Endodermal cell (in vitro differentiated cells): ENCODE data around the gene BLNK. TPM values are rescaled to one million over a fixed set of nuclear protein-coding genes. Genes with fewer than 3 reads are reported as not detected.

Experiments
- DNase-seq: peaks from one replicate; pipeline ENCODE4 v3.0.0-alpha.2; 2017
- H3K27ac ChIP-seq: 2 replicates; pipeline ENCODE4 v1.5.1; 2013; ENCODE audit warnings: mild to moderate bottlenecking, low read depth, low read length, moderate library complexity
- H3K27me3 ChIP-seq: 2 replicates; pipeline ENCODE4 v1.6.1; 2013; ENCODE audit warnings: mild to moderate bottlenecking, low read length, moderate library complexity; ENCODE audit not compliant: insufficient read depth, control insufficient read depth, poor library complexity, severe bottlenecking
- H3K36me3 ChIP-seq: 2 replicates; pipeline ENCODE4 v1.7.0; 2013; ENCODE audit warnings: mild to moderate bottlenecking, low read length, moderate library complexity; ENCODE audit not compliant: control insufficient read depth, insufficient read depth
- H3K4me1 ChIP-seq: one replicate; pipeline ENCODE4 v1.7.0; 2013; ENCODE audit warnings: low read length; ENCODE audit not compliant: control insufficient read depth, insufficient read depth
- H3K4me3 ChIP-seq: 2 replicates; pipeline ENCODE4 v1.5.1; 2013; ENCODE audit warnings: mild to moderate bottlenecking, low read length, moderate library complexity
- H3K9ac ChIP-seq: 2 replicates; pipeline ENCODE4 v1.6.1; 2013; ENCODE audit warnings: mild to moderate bottlenecking, low read length, moderate library complexity; ENCODE audit not compliant: poor library complexity, severe bottlenecking; ENCODE audit errors: extremely low read depth
- H3K9me3 ChIP-seq: 2 replicates; pipeline ENCODE4 v1.6.1; 2013; ENCODE audit warnings: mild to moderate bottlenecking, low read length, moderate library complexity; ENCODE audit not compliant: control insufficient read depth
- H3K27ac Mint-ChIP-seq: 2 replicates; pipeline ENCODE4 v1.8.0; 2020; ENCODE audit warnings: mixed read lengths
- H3K27me3 Mint-ChIP-seq: 2 replicates; pipeline ENCODE4 v1.8.0; 2021; ENCODE audit warnings: mild to moderate bottlenecking, mixed read lengths; ENCODE audit not compliant: insufficient read depth
- H3K36me3 Mint-ChIP-seq: 2 replicates; pipeline ENCODE4 v1.8.0; 2020; ENCODE audit warnings: low read depth, mixed read lengths
- H3K4me1 Mint-ChIP-seq: 2 replicates; pipeline ENCODE4 v1.8.0; 2020; ENCODE audit warnings: mixed read lengths
- H3K4me3 Mint-ChIP-seq: 2 replicates; pipeline ENCODE4 v1.8.0; 2020; ENCODE audit warnings: mild to moderate bottlenecking, moderate library complexity, mixed read lengths
- H3K9me3 Mint-ChIP-seq: 2 replicates; pipeline ENCODE4 v1.8.0; 2020; ENCODE audit warnings: mild to moderate bottlenecking, mixed read lengths
- CTCF ChIP-seq: fragments of 200-600 bp; sonication (generic); conservative IDR thresholded peaks from 2 replicates; pipeline ENCODE4 v1.5.0; 2021; ENCODE audit warnings: antibody characterized with exemption, mild to moderate bottlenecking
- WGBS, 2 experiments: methylation state at CpG; one replicate each; pipeline versions ENCODE4 v1.1.5 to v1.1.7; 2013; ENCODE audit warnings: missing lambda C conversion rate in 2 of 2, mixed read lengths in 1 of 2; ENCODE audit not compliant: insufficient coverage in 1 of 2, insufficient read length in 1 of 2; 5-methylcytosine and 5-hydroxymethylcytosine counted together
- total RNA-seq, 2 donors: library from RNA; stranded (reverse); fragmentation: NEBNext Ultra II Directional in 1 of 2; extraction: Animal tissue kit (Norgen Biotek cat#: 25700) in 1 of 2; gene quantifications; 2 replicates in 1 of 2; 3 replicates in 1 of 2; pipeline ENCODE4 v1.2.1, GENCODE V29; 2021

Gene BLNK
- total RNA-seq, 2 donors from 2014 or later: not detected

DNA sequence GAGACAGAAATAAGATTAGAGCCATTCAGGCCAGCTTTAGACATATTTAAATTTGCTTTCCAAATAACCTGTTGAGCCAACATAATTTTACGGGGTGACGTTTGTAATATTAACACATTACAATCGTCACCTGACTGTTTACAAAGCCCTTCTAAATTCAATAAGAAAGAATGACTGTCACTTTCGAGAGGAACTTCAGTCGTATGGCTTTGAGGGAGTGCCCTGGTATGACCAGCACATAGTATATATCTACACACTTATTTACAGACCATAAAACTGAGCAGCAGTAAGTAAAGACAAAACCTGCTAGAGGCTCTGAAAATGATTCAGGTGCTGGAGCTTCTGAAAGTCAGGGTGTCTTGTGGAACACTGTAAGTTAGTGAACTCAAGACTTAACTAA is 62.4 kb downstream of the BLNK start:
- no peaks in the 10 kb centered on the region for H3K27me3 ChIP-seq
- H3K9ac ChIP-seq: no peak overlapping the region
- Mint-ChIP-seq H3K27me3 (no peaks in the 10 kb centered on the region), H3K9me3 (no peaks in the 10 kb centered on the region), H3K4me3 (no peak overlapping the region), H3K36me3 (no peaks in the 10 kb centered on the region), H3K4me1 (no peaks in the 10 kb centered on the region), H3K27ac (no peak overlapping the region)
- H3K4me1 ChIP-seq: no peaks in the 10 kb centered on the region
- H3K4me3 ChIP-seq: no peak overlapping the region
- no peak for DNase-seq
- TF ChIP-seq CTCF: no peak
- WGBS, 2 experiments: 89 to 93% methylated on average over 3 to 4 of the region's 5 CpGs
- no peaks in the 10 kb centered on the region for H3K36me3 ChIP-seq
- no peak overlapping the region for H3K27ac ChIP-seq
- no peaks in the 10 kb centered on the region for H3K9me3 ChIP-seq

DNA sequence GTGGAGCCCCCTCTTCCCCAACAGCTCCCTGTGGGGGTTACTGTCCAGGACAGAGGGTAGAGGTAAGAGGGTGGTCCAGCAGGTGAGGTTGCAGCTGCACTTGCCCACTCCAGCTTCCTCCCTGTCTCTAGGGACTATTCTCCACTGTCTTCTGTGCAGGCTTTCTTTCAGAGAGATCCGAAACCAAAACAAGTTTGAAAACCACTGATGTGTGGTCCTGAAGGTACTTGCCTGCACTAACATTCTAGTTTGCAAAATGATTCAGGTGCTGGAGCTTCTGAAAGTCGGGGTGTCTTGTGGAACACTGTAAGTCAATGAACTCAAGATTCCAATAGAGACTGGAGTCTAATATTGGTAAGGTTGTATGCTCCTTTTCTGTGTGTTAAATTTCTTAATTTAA is 63.1 kb downstream of the BLNK start:
- Mint-ChIP-seq H3K36me3 (no peaks in the 10 kb centered on the region), H3K9me3 (no peaks in the 10 kb centered on the region), H3K4me1 (no peaks in the 10 kb centered on the region), H3K27ac (no peak overlapping the region), H3K4me3 (no peak overlapping the region), H3K27me3 (no peaks in the 10 kb centered on the region)
- TF ChIP-seq CTCF: no peak
- WGBS, 2 experiments: 79 to 82% methylated on average over 2 of the region's 2 CpGs
- DNase-seq: no peak
- Histone ChIP-seq H3K4me3 (no peak overlapping the region), H3K27ac (no peak overlapping the region), H3K27me3 (no peaks in the 10 kb centered on the region), H3K4me1 (no peaks in the 10 kb centered on the region), H3K9me3 (no peaks in the 10 kb centered on the region), H3K9ac (no peak overlapping the region), H3K36me3 (no peaks in the 10 kb centered on the region)

DNA sequence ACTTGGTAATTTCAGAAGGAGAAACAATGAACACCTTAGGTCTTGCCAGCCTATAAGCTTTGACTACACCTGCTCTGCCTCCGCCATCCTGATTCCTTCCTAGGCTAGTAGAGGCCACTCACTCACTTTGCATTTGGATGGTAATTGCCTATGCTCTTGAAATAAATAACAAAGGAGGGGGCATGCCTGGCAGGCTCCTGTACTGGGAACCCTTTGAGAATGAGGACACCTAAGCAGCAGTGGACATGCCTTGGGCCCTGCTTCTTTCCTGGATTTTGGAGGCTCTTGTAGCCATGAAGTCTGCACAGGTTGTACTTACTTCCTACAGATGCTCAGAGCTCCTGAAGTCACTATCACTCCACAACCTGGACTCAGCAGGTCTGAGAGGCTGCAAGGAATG is 65.8 kb downstream of the BLNK start:
- no peak for DNase-seq
- no peak overlapping the region for H3K9ac ChIP-seq
- H3K36me3 ChIP-seq: no peaks in the 10 kb centered on the region
- H3K27me3 ChIP-seq: no peaks in the 10 kb centered on the region
- H3K4me1 ChIP-seq: no peaks in the 10 kb centered on the region
- Mint-ChIP-seq H3K4me1 (no peaks in the 10 kb centered on the region), H3K27ac (no peak overlapping the region), H3K36me3 (no peaks in the 10 kb centered on the region), H3K27me3 (no peaks in the 10 kb centered on the region), H3K9me3 (no peaks in the 10 kb centered on the region), H3K4me3 (no peak overlapping the region)
- WGBS, 2 experiments: 84 to 100% methylated on average over 1 of the region's 1 CpG
- H3K9me3 ChIP-seq: no peaks in the 10 kb centered on the region
- TF ChIP-seq CTCF: no peak
- no peak overlapping the region for H3K4me3 ChIP-seq
- no peak overlapping the region for H3K27ac ChIP-seq
